HFFc6 (cell line): ENCODE data around the gene NATD1. TPM values are rescaled to one million over a fixed set of nuclear protein-coding genes. Genes with fewer than 3 reads are reported as not detected.
"Not testable (repeated sequence)": the region's sequence is repeated elsewhere in the genome, so short reads cannot be mapped to it uniquely, and the experiment has no call there.

Experiments
- DNase-seq: peaks from one replicate; pipeline ENCODE4 v3.0.0-alpha.2; 2018
- H3K27ac Mint-ChIP-seq: 2 replicates; pipeline ENCODE4 v1.8.0; 2020; ENCODE audit warnings: mild to moderate bottlenecking, mixed read lengths
- H3K27me3 Mint-ChIP-seq: 2 replicates; pipeline ENCODE4 v1.8.0; 2021; ENCODE audit warnings: mild to moderate bottlenecking, moderate library complexity, mixed read lengths; ENCODE audit not compliant: insufficient read depth
- H3K36me3 Mint-ChIP-seq: 2 replicates; pipeline ENCODE4 v1.8.0; 2021; ENCODE audit warnings: low read depth, mixed read lengths
- H3K4me1 Mint-ChIP-seq: 2 replicates; pipeline ENCODE4 v1.8.0; 2020; ENCODE audit warnings: low read depth, mixed read lengths
- H3K4me3 Mint-ChIP-seq: 2 replicates; pipeline ENCODE4 v1.8.0; 2020; ENCODE audit warnings: mild to moderate bottlenecking, moderate library complexity, mixed read lengths
- H3K9me3 Mint-ChIP-seq: 2 replicates; pipeline ENCODE4 v1.8.0; 2020; ENCODE audit warnings: mild to moderate bottlenecking, mixed read lengths
- total RNA-seq, 6 experiments: library from RNA; stranded (reverse); fragmentation: NEBNext Ultra II Directional; extraction: Animal tissue kit (Norgen Biotek cat#: 25700); gene quantifications; 2 replicates in 1 of 6; 3 replicates in 5 of 6; pipeline ENCODE4 v1.2.3, GENCODE V29; 2021
- TF ChIP-seq, protein P1 (sequence below): fragments of 200-600 bp; sonication (generic); IDR thresholded peaks from 2 replicates; pipeline ENCODE4 v1.5.0; 2021; ENCODE audit warnings: antibody characterized with exemption, mild to moderate bottlenecking

NATD1 gene
- total RNA-seq, 6 experiments from 2014 or later, result 3.7 to 7.9 (median 4.1) TPM

DNA sequence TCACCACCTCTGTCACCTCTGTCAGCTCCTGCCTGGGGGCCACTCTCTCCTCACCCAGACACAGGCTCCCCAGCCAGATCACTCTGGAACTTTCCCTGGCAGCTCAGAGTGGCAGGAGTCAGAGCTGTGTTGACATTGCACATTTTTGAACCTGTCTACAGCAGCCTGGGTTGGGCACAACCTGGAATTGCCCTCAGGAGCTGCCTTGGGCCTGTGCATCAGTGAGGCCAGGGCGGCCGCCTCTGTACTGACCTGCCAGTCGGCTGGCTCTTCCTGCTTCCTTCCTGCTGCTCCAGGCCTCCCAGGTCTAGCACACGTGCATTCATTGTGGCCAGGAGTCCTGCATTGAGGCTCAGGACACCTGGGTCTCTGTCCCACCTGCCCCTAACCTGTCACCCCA lies 25.1 kb downstream of the NATD1 start:
- peaks cover 6% of the 10 kb centered on the region for H3K36me3 Mint-ChIP-seq
- H3K9me3 Mint-ChIP-seq, result peaks cover 9% of the 10 kb centered on the region; the same call in 1 of the 2 replicates
- no peak overlapping the region for H3K27ac Mint-ChIP-seq
- TF ChIP-seq, protein P1, sequence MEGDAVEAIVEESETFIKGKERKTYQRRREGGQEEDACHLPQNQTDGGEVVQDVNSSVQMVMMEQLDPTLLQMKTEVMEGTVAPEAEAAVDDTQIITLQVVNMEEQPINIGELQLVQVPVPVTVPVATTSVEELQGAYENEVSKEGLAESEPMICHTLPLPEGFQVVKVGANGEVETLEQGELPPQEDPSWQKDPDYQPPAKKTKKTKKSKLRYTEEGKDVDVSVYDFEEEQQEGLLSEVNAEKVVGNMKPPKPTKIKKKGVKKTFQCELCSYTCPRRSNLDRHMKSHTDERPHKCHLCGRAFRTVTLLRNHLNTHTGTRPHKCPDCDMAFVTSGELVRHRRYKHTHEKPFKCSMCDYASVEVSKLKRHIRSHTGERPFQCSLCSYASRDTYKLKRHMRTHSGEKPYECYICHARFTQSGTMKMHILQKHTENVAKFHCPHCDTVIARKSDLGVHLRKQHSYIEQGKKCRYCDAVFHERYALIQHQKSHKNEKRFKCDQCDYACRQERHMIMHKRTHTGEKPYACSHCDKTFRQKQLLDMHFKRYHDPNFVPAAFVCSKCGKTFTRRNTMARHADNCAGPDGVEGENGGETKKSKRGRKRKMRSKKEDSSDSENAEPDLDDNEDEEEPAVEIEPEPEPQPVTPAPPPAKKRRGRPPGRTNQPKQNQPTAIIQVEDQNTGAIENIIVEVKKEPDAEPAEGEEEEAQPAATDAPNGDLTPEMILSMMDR, result no peak
- H3K4me3 Mint-ChIP-seq, result no peak overlapping the region
- DNase-seq, result no peak
- no peaks in the 10 kb centered on the region for H3K4me1 Mint-ChIP-seq
- no peaks in the 10 kb centered on the region; the same call in none of the 2 replicates for H3K27me3 Mint-ChIP-seq

DNA sequence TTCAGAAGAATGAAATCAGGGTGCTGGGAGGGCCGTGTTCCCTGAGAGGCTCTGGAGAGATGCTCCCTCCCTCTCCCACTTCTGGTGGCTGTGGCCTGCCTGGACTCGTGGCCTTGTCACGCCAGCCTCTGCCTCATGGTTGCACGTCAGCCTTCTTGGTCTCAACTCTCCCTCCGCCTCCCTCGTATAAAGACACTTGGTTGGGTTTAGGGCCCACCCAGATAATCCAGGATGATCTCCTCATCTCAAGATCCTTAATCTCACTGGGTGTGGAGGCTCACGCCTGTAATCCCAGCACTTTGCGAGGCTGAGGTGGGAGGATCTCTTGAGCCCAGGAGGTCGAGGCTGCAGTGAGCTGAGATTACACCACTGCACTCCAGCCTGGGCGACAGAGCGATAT lies 25.9 kb downstream of the NATD1 start:
- H3K27ac Mint-ChIP-seq, H3K9me3 Mint-ChIP-seq, DNase-seq, H3K4me1 Mint-ChIP-seq, H3K36me3 Mint-ChIP-seq, H3K27me3 Mint-ChIP-seq, H3K4me3 Mint-ChIP-seq: not testable (repeated sequence)

DNA sequence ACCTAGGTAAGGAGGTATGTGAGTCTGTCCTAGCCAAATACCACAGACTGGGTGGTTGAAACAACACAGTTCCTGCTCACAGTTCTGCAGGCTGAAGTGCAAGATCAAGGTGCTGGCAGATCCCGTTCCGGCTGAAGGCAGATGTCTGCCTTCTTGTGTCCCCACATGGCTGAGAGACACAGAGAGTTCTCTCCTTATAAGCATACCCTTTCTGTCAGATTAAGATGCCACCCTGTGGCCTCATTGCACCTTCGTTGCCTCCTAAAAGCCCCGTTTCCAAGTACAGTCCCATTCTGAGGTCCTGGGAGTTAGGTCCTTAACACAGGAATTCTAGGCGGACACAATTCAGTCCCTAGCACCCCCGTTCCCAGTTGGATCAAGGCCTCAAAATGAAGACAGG lies 30.1 kb downstream of the NATD1 start:
- H3K9me3 Mint-ChIP-seq, result no peaks in the 10 kb centered on the region
- TF ChIP-seq, protein P1, result no peak
- no peak for DNase-seq
- peaks cover 12% of the 10 kb centered on the region for H3K36me3 Mint-ChIP-seq
- no peak overlapping the region for H3K27ac Mint-ChIP-seq
- peaks cover 6% of the 10 kb centered on the region for H3K4me1 Mint-ChIP-seq
- H3K27me3 Mint-ChIP-seq, result no peaks in the 10 kb centered on the region; the same call in none of the 2 replicates
- H3K4me3 Mint-ChIP-seq, result no peak overlapping the region

DNA sequence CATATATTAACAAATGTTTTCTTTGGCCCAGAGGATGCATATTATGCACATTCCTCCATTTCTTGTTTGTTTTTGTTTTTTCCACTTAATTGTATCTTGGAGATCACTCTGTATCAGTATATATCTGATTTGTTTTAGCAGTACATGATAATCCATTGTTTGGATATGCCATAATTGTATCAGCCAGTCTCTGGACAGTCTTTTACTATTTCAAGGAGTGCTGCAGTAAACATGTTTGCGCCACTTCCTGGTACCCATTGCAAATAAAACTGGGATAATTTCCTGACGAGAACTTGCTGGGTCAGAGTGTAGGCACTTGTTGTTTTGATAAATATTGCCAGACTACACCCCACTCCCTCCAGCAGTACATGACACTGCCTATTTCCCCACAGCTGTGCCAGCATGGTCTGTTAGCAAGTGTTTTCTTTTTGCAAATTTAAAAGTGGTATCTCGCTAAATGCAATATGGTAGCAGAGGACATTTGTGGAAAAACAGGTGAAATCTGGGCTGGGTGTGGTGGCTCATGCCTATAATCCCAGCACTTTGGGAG lies 34.3 kb downstream of the NATD1 start:
- H3K36me3 Mint-ChIP-seq, result peaks cover 12% of the 10 kb centered on the region
- no peaks in the 10 kb centered on the region for H3K9me3 Mint-ChIP-seq

DNA sequence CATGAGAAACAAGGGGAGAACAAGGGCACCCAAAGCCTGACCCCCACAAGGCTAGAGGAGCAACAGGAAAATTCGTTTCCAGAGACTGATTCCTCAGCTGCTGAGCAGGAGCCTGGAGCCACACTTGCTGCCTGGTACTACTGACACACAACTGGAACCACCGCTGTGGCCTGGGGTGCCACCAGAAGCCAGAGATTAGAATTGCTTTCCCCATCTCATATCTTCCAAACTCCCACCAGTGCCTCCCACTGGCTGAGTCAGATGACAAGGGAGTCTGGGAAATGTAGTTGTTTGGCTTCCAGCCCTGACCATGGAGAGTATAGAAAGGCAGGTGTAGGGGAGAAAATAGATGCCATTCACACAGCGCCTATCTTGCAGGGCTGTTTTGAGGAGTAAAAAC lies 35.1 kb downstream of the NATD1 start:
- Mint-ChIP-seq H3K27ac (no peak overlapping the region), H3K27me3 (no peaks in the 10 kb centered on the region; the same call in 1 of the 2 replicates), H3K4me3 (no peak overlapping the region), H3K9me3 (no peaks in the 10 kb centered on the region), H3K4me1 (peaks cover 32% of the 10 kb centered on the region), H3K36me3 (peaks cover 15% of the 10 kb centered on the region)
- no peak for DNase-seq
- TF ChIP-seq, protein P1, result no peak; the same call in 1 of the 2 replicates

More for the DNA sequence above, 34.3 kb downstream of the NATD1 start:
- no peaks in the 10 kb centered on the region; the same call in 1 of the 2 replicates for H3K27me3 Mint-ChIP-seq
- no peak for DNase-seq
- no peak overlapping the region for H3K4me3 Mint-ChIP-seq
- H3K27ac Mint-ChIP-seq, result no peak overlapping the region
- H3K4me1 Mint-ChIP-seq, result peaks cover 32% of the 10 kb centered on the region
- TF ChIP-seq, protein P1, result no peak

DNA sequence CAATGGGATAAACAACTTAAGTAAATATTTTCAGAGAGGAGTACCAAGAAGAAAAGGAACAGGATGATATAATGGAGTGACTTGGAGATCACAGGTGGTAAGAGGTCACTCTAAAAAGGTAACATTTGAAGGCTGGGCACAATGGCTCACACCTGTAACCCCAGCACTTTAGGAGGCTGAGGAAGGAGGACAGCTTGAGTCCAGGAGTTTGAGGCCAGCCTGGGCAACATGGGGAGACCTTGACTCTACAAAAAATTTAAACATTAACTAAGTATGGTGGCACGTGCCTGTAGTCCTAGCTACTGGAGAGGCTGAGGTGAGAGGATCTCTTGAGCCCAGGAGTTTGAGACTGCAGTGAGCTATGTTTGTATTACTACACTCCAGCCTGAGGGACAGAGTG lies 35.9 kb downstream of the NATD1 start:
- TF ChIP-seq, protein P1, result no peak
- H3K4me3 Mint-ChIP-seq, result no peak overlapping the region
- no peak overlapping the region for H3K27ac Mint-ChIP-seq

More for the DNA sequence above, 35.9 kb downstream of the NATD1 start:
- H3K27me3 Mint-ChIP-seq, result no peaks in the 10 kb centered on the region; the same call in 1 of the 2 replicates
- peaks cover 40% of the 10 kb centered on the region for H3K4me1 Mint-ChIP-seq
- no peaks in the 10 kb centered on the region for H3K9me3 Mint-ChIP-seq
- H3K36me3 Mint-ChIP-seq, result peaks cover 15% of the 10 kb centered on the region
- DNase-seq, result no peak
